A549 (cell line): ENCODE data around the gene SLC2A4RG. TPM values are rescaled to one million over a fixed set of nuclear protein-coding genes. Genes with fewer than 3 reads are reported as not detected.

Source experiments
- ATAC-seq, 2 experiments: fragments of 200-7000 bp in 1 of 2; fragments of >200 bp in 1 of 2; cut with Nextera tagmentation in 1 of 2; cut with Tn5 transposase in 1 of 2; 3 replicates each; pipeline versions ENCODE4 v1.8.0 to v1.9.1; 2018 to 2020; ENCODE audit warnings: mild to moderate bottlenecking in 1 of 2, moderate library complexity in 1 of 2
- CTCF ChIA-PET: fragments of 300-600 bp; sonication (Branson Sonifier 250); formaldehyde crosslinking; extraction: SDS; loops from one replicate; lab custom pipeline; 2021; ENCODE audit warnings: antibody characterized with exemption, inconsistent platforms; lab: Yijun Ruan, JAX
- POLR2A ChIA-PET: fragments of 350-600 bp; formaldehyde crosslinking; extraction: SDS; loops from one replicate; lab custom pipeline; 2021; ENCODE audit warnings: antibody characterized with exemption, inconsistent platforms; lab: Yijun Ruan, JAX
- DNase-seq, 2 experiments: peaks; one replicate each; pipeline versions ENCODE4 v3.0.0 to v3.0.0-alpha.2; 2011 to 2016; ENCODE audit warnings: low read depth in 1 of 2, low spot score in 1 of 2
- FAIRE-seq: peaks from 2 replicates; lab custom pipeline; 2011; peaks lifted over from hg19 to GRCh38; lab: Jason Lieb, UNC
- H3K27ac ChIP-seq, 2 experiments: fragments of >200 bp; sonication (Bioruptor Twin); formaldehyde crosslinking; 3 replicates each; pipeline ENCODE4 v1.5.1; 2016 to 2017
- H3K4me1 ChIP-seq: fragments of >200 bp; sonication (Bioruptor Twin); formaldehyde crosslinking; 3 replicates; pipeline ENCODE4 v1.6.1; 2016
- H3K4me2 ChIP-seq: fragments of >200 bp; sonication (Bioruptor Twin); formaldehyde crosslinking; 3 replicates; pipeline ENCODE4 v1.6.1; 2016
- H3K4me3 ChIP-seq: fragments of >200 bp; sonication (Bioruptor Twin); formaldehyde crosslinking; 3 replicates; pipeline ENCODE4 v1.5.1; 2016
- H3K9me3 ChIP-seq: fragments of >200 bp; sonication (Bioruptor Twin); formaldehyde crosslinking; 3 replicates; pipeline ENCODE4 v1.6.1; 2016
- BHLHE40 ChIP-seq: IDR thresholded peaks from 2 replicates; pipeline ENCODE4 v1.6.1; 2012; ENCODE audit warnings: low read depth, low read length, inconsistent platforms
- CBX8 ChIP-seq: fragments of 200-600 bp; sonication (generic); IDR thresholded peaks from 2 replicates; pipeline ENCODE4 v1.6.1; 2016
- CEBPB ChIP-seq, 2 experiments: fragments of >200 bp in 1 of 2; sonication (Bioruptor Twin) in 1 of 2; formaldehyde crosslinking in 1 of 2; IDR thresholded peaks; 2 replicates each; pipeline ENCODE4 v1.6.1; 2012 to 2016
- CHD2 ChIP-seq: fragments of 150-350 bp; IDR thresholded peaks from 2 replicates; pipeline ENCODE4 v1.6.1; 2014; ENCODE audit warnings: low read length; ENCODE audit not compliant: partially characterized antibody
- FOSB ChIP-seq: fragments of 250-450 bp; sonication (Bioruptor Pico); IDR thresholded peaks from 2 replicates; pipeline ENCODE4 v1.5.0; 2020; ENCODE audit warnings: mild to moderate bottlenecking, moderate library complexity
- FOXS1 ChIP-seq: fragments of 250-450 bp; sonication (Bioruptor Pico); IDR thresholded peaks from 2 replicates; pipeline ENCODE4 v1.5.0; 2020; ENCODE audit warnings: mild to moderate bottlenecking, moderate library complexity
- HEYL ChIP-seq: fragments of 250-450 bp; sonication (Bioruptor Pico); IDR thresholded peaks from 2 replicates; pipeline ENCODE4 v1.8.0; 2021; ENCODE audit warnings: mild to moderate bottlenecking, moderate library complexity
- JUN ChIP-seq, 2 experiments: fragments of >200 bp; sonication (Bioruptor Twin); formaldehyde crosslinking; IDR thresholded peaks; 2 replicates in 1 of 2; 3 replicates in 1 of 2; pipeline ENCODE4 v1.6.1; 2016 to 2017
- MAFK ChIP-seq: fragments of 450-650 bp; IDR thresholded peaks from 2 replicates; pipeline ENCODE4 v1.6.1; 2014; ENCODE audit not compliant: partially characterized antibody
- MAZ ChIP-seq: fragments of 150-350 bp; IDR thresholded peaks from 2 replicates; pipeline ENCODE4 v1.6.1; 2014; ENCODE audit warnings: antibody characterized with exemption, low read depth, low read length, borderline replicate concordance
- NFE2L2 ChIP-seq: fragments of 150-350 bp; conservative IDR thresholded peaks from 2 replicates; pipeline ENCODE4 v1.6.1; 2014; ENCODE audit warnings: low read length
- NPAS2 ChIP-seq: fragments of 250-450 bp; sonication (Bioruptor Pico); IDR thresholded peaks from 2 replicates; pipeline ENCODE4 v1.8.0; 2022; ENCODE audit warnings: mild to moderate bottlenecking, moderate library complexity, borderline replicate concordance
- POLR2A ChIP-seq: IDR thresholded peaks from 2 replicates; pipeline ENCODE4 v1.6.1; 2012; ENCODE audit warnings: mild to moderate bottlenecking, low read length
- POLR2AphosphoS2 ChIP-seq: conservative IDR thresholded peaks from 2 replicates; pipeline ENCODE4 v1.6.1; 2012; ENCODE audit warnings: low read length, improper control_type of control experiment, inconsistent platforms
- RFX5 ChIP-seq: fragments of 450-650 bp; IDR thresholded peaks from 2 replicates; pipeline ENCODE4 v1.7.1; 2014; ENCODE audit warnings: antibody characterized with exemption, mild to moderate bottlenecking, moderate library complexity
- RNF2 ChIP-seq: fragments of 200-600 bp; sonication (generic); IDR thresholded peaks from 2 replicates; pipeline ENCODE4 v1.6.1; 2016; ENCODE audit warnings: low read depth, mild to moderate bottlenecking, antibody characterized with exemption, moderate library complexity, borderline replicate concordance
- SREBF2 ChIP-seq: fragments of 450-650 bp; IDR thresholded peaks from 2 replicates; pipeline ENCODE4 v1.6.1; 2014; ENCODE audit warnings: mild to moderate bottlenecking, moderate library complexity
- WGBS: methylation state at CpG from one replicate; pipeline ENCODE4 v1.1.6; 2017; ENCODE audit errors: missing lambda C conversion rate; 5-methylcytosine and 5-hydroxymethylcytosine counted together
- polyA minus RNA-seq: library from RNA; depleted of rRNA, polyadenylated mRNA; stranded (reverse); fragments of >200 nt; gene quantifications from 2 replicates; pipeline ENCODE4 v1.2.3, GENCODE V29; 2011; rRNA and poly(A)+ RNA removed
- polyA plus RNA-seq, 4 experiments: library from polyadenylated mRNA; depleted of rRNA in 3 of 4; stranded (reverse); fragments of >200 nt; fragmentation: RNase III in 1 of 4; extraction: RNeasy Plus Mini Kit Qiagen cat#74134 plus additional on column Dnase treatment in 1 of 4; gene quantifications; 2 replicates in 3 of 4; 3 replicates in 1 of 4; pipeline ENCODE4 v1.2.3, GENCODE V29; 2011 to 2017
- TF ChIP-seq, protein P1 (sequence below): fragments of 250-450 bp; sonication (Bioruptor Pico); IDR thresholded peaks from 2 replicates; pipeline ENCODE4 v1.5.0; 2021; ENCODE audit warnings: mild to moderate bottlenecking, moderate library complexity, borderline replicate concordance
- TF ChIP-seq, protein P2 (sequence below): IDR thresholded peaks from 2 replicates; pipeline ENCODE4 v1.6.1; 2012
- TF ChIP-seq, protein P3 (sequence below): fragments of >200 bp; sonication (Bioruptor Twin); formaldehyde crosslinking; IDR thresholded peaks from 2 replicates; pipeline ENCODE4 v1.6.1; 2016

SLC2A4RG gene, protein sequence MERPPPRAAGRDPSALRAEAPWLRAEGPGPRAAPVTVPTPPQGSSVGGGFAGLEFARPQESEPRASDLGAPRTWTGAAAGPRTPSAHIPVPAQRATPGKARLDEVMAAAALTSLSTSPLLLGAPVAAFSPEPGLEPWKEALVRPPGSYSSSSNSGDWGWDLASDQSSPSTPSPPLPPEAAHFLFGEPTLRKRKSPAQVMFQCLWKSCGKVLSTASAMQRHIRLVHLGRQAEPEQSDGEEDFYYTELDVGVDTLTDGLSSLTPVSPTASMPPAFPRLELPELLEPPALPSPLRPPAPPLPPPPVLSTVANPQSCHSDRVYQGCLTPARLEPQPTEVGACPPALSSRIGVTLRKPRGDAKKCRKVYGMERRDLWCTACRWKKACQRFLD
- polyA plus RNA-seq (2011; rRNA removed) (22.5 and 28.1 TPM in 2 replicates), polyA plus RNA-seq (2017; fragmentation: RNase III; extraction: RNeasy Plus Mini Kit Qiagen cat#74134 plus additional on column Dnase treatment) (59.6 to 64.7 TPM (median 64.6 TPM) in 3 replicates), polyA minus RNA-seq (5.8 and 14.9 TPM in 2 replicates)
- 75.6 and 107 TPM in 2 replicates for polyA plus RNA-seq (2012; cell fraction: cytosol; rRNA removed)
- 267 and 298 TPM in 2 replicates for polyA plus RNA-seq (2012; cell fraction: nucleus; rRNA removed)

DNA sequence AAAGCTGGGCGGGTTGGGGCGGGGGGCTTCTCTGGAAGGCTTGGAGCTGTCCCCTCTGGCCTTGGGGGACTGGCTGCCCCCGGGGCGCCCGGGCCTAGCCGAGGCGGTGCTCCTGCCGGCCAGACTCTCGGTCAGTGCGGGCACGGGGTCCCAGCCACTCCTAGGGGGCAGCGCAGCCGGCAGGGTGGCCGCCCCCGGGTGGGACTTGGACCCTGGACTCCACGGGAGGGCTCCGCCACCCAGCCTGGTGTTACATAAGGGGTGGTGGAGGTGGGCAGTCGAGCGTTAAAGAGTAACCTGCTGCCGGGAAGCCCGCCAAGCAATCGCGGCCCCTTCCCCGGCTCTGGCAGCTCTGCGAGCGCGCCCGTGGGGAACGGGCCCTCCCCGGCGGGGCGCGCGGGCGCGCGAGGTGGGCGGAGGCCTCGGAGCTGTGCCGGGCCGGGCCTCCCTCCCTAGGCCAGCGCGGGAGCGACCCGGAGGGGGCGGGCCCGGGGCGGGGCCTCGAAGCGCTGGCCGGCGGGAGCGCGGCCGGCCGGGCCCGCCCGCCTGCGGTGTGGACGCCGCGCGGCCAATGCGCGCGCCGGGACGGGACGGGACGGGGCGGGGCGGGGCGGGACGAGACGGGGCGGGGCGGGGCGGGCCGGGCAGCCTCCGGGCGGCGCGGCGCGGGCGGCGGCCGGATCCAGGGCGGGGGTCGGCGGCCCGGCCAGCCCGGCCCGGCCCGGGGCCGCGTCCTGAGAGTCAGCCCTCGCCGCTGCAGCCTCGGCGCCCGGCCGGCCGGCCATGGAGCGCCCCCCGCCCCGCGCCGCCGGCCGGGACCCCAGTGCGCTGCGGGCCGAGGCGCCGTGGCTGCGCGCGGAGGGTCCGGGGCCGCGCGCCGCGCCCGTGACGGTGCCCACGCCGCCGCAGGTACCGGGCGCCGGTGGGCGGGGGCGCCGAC is at the start of gene SLC2A4RG:
Gene SLC2A4RG, plus strand, starts transcription at position 647 of the 940 bp plus-strand sequence. Its CDS starts 137 bp downstream, at position 784.
- POLR2A ChIA-PET, result interaction anchor here (1.0 to 1.2 kb wide), 2 partner anchors 32 to 126 kb away, joined by 3 read pairs; partner anchors contain the start of genes ARFRP1, TPD52L2 and ZGPAT
- peak within 1 kb of the TSS; percentile 93 to 96 for H3K27ac ChIP-seq

DNA sequence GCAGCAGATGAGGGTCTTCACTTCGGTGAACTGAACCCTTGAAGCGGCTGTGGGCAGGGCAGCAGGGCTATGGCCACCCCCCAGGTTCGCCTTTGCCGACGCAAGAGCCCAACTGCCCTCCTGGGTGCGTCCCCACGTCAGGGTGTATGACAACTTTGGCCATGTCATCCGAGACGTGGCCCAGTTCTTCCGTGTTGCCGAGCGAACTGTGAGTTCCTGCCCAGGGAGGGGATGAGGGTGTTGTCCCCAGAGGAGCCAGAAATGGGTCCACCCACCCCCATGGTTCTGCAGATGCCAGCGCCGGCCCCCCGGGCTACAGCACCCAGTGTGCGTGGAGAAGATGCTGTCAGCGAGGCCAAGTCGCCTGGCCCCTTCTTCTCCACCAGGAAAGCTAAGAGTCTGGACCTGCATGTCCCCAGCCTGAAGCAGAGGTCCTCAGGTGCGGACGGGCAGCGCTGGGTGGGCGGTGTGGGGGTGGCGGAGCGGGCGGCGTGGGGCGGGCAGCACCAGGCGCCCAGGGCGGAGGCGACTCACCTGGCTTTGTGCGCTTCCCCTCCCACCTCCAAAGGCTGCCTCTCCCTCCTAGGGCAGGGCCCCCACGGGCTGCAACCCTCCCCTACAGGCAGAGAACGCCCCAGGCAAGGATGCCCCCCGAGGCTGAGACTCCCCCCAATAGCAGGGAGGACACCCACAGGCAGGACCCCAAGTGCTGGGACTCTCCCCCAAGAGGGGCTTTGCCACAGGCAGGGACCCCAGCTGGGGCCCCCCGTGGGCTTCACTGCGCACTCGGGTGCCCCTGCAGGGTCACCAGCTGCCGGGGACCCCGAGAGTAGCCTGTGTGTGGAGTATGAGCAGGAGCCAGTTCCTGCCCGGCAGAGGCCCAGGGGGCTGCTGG is 49.3 kb upstream of the SLC2A4RG start:
- no peak for TF ChIP-seq RNF2
- no peak for TF ChIP-seq FOXS1 (CRISPR knock-in tag)
- no peak for TF ChIP-seq POLR2AphosphoS2
- TF ChIP-seq SREBF2, result no peak
- ATAC-seq, result no peak
- FAIRE-seq, result no peak
- H3K4me2 ChIP-seq, result no peak overlapping the region
- ChIA-PET POLR2A (interaction anchor here (1.2 kb wide), 1 partner anchor 18 kb away, joined by 4 read pairs; the partner anchor contains the start of genes ARFRP1 and ZGPAT), CTCF (interaction anchor here (1.6 to 2.8 kb wide), 3 partner anchors 10 to 174 kb away, joined by 6 to 7 read pairs (median 7); no protein-coding TSS in a partner anchor)
- H3K4me1 ChIP-seq, result peaks cover 35% of the 10 kb centered on the region
- 90% methylated on average over 25 of the region's 40 CpGs for WGBS
- no peak for DNase-seq
- peak overlapping the region in 1 of 2 experiments; percentile 63; a peak in 3 of 6 replicates for H3K27ac ChIP-seq
- H3K4me3 ChIP-seq, result no peak overlapping the region
- H3K9me3 ChIP-seq, result no peaks in the 10 kb centered on the region

More for the DNA sequence above, at the start of gene SLC2A4RG:
- Histone ChIP-seq H3K4me3 (peak within 1 kb of the TSS; percentile 97), H3K9me3 (no peaks in the 10 kb centered on the region), H3K4me2 (peak within 1 kb of the TSS; percentile 98), H3K4me1 (peaks cover 17% of the 10 kb centered on the region)
- no peak for FAIRE-seq
- peak; percentile 74 to 90 for DNase-seq
- peak; percentile 44 to 56 for ATAC-seq
- 85% methylated on average over 4 of the region's 136 CpGs for WGBS
- no peak for TF ChIP-seq CHD2
- no peak for TF ChIP-seq HEYL (CRISPR knock-in tag)
- TF ChIP-seq FOSB (CRISPR knock-in tag), result no peak
- TF ChIP-seq NPAS2 (CRISPR knock-in tag), result no peak
- TF ChIP-seq MAFK, result no peak
- TF ChIP-seq, protein P1, sequence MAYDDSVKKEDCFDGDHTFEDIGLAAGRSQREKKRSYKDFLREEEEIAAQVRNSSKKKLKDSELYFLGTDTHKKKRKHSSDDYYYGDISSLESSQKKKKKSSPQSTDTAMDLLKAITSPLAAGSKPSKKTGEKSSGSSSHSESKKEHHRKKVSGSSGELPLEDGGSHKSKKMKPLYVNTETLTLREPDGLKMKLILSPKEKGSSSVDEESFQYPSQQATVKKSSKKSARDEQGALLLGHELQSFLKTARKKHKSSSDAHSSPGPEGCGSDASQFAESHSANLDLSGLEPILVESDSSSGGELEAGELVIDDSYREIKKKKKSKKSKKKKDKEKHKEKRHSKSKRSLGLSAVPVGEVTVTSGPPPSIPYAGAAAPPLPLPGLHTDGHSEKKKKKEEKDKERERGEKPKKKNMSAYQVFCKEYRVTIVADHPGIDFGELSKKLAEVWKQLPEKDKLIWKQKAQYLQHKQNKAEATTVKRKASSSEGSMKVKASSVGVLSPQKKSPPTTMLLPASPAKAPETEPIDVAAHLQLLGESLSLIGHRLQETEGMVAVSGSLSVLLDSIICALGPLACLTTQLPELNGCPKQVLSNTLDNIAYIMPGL (CRISPR knock-in tag), result no peak
- TF ChIP-seq CEBPB (IDR thresholded peaks at IDR 0.05), result no peak
- TF ChIP-seq, protein P2, sequence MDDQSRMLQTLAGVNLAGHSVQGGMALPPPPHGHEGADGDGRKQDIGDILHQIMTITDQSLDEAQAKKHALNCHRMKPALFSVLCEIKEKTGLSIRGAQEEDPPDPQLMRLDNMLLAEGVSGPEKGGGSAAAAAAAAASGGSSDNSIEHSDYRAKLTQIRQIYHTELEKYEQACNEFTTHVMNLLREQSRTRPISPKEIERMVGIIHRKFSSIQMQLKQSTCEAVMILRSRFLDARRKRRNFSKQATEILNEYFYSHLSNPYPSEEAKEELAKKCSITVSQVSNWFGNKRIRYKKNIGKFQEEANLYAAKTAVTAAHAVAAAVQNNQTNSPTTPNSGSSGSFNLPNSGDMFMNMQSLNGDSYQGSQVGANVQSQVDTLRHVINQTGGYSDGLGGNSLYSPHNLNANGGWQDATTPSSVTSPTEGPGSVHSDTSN, result 0 out of 2 replicates have a peak, but pooled peaks have one; percentile 5
- TF ChIP-seq, protein P3, sequence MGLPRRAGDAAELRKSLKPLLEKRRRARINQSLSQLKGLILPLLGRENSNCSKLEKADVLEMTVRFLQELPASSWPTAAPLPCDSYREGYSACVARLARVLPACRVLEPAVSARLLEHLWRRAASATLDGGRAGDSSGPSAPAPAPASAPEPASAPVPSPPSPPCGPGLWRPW, result no peak
- 0 out of 2 replicates have a peak, but pooled peaks have one; percentile 8 for TF ChIP-seq POLR2A
- no peak for TF ChIP-seq NFE2L2
- TF ChIP-seq MAZ, result no peak
- no peak for TF ChIP-seq BHLHE40
- TF ChIP-seq CBX8, result no peak
- TF ChIP-seq JUN (IDR thresholded peaks at IDR 0.05), result no peak; a peak in 1 of 5 replicates
- TF ChIP-seq RFX5, result no peak
- CTCF ChIA-PET, result interaction anchor here (1.1 kb wide), 1 partner anchor 41 kb away, joined by 3 read pairs; no protein-coding TSS in a partner anchor
